Renal pelvis (tissue), 4 donors: Measurements from ENCODE around the gene NPL. TPM values are rescaled to one million over a fixed set of nuclear protein-coding genes. Genes with fewer than 3 reads are reported as not detected.

Source experiments
- DNase-seq: peaks from one replicate; pipeline ENCODE4 v3.0.0-alpha.2; 2013
- polyA plus RNA-seq, 3 donors: library from polyadenylated mRNA; unstranded; fragments of 120-200 nt; gene quantifications; one replicate each; pipeline ENCODE4 v1.2.1, GENCODE V29; 2013; ENCODE audit not compliant: insufficient read length in 3 of 3

The NPL gene
- polyA plus RNA-seq, 3 donors: 7.4 to 9.2 (median 9.1) TPM

DNA sequence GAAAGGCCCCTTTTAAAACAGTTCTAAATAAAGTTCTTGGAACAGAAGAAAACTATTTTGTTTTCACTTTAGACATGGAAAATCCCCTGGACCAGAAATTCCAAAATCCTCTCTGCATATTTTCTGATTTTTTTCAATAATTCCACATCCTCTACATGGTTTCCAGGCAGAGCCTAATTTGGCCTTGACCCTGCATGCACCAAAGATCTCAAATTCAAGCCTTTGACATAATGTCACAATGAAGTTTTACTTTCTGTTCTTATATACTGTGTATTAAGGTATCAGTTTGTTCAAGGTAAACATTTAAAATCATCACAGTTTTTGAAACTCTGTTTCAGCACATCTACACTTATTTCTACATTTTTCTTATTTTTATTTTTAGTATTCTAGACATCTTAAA is 12.2 kb upstream of the NPL start:
- DNase-seq: no peak

GRCh38 chr1:182778862-182779261 is 10.7 kb upstream of the NPL start:
- DNase-seq: no peak

- no peak for DNase-seq
Observed at GRCh38 chr1:182779530-182779929, 10.0 kb upstream of the NPL start.

DNA sequence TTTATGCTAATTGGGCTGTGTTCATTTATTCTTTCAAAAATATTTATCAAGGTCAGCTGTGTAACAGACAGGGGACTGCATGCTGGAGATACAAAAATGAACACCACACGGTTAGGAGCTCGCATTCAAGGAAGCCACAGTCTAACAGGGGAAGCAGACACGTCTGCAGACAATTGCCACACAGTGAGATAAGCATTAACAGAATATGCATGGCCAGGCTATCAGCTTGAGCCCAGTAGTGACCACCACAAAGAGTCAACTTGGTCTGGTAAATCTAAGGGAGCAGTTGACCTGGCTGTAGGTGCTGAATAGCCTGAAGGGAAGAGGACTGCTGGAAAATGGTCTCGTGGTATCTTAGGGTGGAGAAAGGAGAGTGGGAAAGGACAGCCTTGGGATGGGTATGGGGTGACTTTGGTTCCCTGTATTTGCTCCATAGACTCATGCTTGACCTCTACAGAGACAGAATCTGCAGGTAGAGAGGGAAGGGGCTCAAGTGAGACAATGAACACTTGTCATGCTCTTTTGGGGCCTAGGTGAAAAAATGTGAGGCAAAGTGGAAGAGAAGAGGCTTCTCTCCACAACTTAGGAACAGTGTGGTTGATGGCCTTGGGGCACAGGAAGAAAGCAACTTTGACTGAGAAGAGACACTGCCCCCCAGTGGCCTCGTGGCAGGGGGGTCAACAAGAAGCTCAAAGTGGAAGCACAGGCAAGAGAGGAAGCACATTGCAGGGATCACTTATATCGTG is 7.6 kb upstream of the NPL start:
- DNase-seq: peak; percentile 44

DNA sequence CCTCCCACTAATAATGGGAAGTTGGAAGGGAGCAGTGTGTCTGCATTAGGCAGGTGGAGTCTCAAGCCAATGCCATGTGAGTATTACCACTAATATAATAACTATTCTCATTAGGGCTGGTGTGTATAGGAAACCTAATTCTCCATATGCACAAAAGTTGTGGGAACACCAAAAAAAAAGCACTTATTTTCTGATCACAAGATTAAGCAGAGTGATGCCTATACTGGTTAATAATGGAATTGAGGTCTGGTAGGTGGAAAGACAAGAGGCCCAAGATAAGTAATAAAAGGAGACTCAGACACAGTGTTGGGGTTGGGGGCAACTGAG is 7.0 kb upstream of the NPL start:
- DNase-seq: no peak

GRCh38 chr1:182783068-182783467 is 6.5 kb upstream of the NPL start:
- DNase-seq: no peak

DNA sequence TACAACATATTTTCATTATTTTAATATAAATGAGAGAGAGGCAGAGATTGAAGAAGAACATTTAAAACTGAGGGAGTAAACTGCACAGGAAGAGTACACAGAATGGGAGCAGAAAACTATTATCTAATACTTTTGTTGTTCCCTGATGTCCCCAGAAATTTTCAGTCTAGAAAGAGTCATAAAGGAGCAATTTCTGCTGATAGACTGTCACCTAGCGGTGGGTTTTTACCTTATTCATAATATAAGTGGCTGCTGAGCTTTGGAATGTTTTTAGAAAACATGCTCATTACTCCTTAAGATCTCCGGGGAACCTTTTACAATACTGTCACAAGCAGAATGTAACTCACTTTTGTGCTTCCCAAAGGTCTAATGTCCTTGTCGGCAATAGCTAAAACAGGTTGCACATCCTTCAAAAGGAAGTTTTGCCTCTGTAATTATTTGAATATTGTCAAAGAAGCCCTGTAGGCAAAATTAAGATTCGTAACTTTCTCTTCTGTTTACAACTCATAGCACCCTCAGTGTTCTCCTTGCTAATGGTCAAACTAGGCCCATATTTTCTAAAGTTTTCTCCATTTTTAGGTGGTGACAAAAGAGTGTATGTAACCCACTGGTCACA is 4.9 kb upstream of the NPL start:
- peak; percentile 54 for DNase-seq

DNA sequence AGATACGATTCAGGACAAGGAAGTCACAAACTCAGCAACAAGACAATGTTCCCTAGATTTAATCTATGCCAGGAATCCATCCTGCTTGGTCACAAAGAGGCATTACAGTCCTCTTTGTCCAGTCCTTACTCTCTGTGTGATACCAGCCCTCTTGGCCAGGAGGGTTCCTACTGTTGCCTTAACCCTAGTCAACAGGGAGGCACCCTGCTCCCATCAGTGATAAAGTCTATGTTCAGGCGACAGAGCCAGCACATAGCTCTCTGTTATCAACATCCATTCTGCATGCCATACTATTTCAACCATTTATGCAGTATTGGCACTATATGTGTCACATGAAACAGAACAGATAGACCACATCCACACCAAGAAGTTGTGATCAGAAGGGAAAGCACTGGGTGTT is 4.4 kb upstream of the NPL start:
- no peak for DNase-seq

DNA sequence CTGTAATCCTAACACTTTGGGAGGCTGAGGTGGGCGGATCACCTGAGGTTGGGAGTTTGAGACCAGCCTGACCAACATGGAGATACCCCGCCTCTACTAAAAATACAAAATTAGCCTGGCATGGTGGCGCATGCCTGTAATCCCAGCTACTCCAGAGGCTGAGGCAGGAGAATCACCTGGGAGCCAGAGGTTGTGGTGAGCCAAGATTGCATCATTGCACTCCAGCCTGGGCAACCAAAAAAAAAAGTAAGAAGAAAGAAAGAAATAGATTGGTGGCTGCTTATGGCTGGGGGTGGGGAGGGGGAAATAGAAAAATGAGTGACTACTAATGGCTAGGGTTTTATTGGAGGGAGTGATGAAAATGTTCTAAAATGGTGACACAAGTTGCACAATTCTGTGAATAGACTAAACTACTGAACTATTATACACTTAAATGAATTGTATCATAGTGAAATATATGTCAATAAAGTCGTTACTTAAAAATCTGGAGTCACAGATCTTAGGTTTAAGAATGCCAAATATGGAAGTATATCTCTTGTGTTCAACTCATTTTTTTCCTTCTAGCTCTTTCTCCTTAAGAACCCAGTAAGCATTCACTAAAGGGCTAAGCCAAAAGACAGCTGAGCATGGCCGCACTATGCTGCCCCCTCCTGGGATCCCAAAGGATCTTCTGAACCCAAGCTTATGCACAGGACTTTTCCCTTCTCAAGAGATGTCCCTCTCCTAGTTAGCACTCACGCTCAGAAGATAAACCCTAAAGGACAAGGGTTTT is 3.2 kb upstream of the NPL start:
- peak; percentile 58 for DNase-seq

GRCh38 chr1:182786995-182787324 is 2.6 kb upstream of the NPL start:
- no peak for DNase-seq

DNA sequence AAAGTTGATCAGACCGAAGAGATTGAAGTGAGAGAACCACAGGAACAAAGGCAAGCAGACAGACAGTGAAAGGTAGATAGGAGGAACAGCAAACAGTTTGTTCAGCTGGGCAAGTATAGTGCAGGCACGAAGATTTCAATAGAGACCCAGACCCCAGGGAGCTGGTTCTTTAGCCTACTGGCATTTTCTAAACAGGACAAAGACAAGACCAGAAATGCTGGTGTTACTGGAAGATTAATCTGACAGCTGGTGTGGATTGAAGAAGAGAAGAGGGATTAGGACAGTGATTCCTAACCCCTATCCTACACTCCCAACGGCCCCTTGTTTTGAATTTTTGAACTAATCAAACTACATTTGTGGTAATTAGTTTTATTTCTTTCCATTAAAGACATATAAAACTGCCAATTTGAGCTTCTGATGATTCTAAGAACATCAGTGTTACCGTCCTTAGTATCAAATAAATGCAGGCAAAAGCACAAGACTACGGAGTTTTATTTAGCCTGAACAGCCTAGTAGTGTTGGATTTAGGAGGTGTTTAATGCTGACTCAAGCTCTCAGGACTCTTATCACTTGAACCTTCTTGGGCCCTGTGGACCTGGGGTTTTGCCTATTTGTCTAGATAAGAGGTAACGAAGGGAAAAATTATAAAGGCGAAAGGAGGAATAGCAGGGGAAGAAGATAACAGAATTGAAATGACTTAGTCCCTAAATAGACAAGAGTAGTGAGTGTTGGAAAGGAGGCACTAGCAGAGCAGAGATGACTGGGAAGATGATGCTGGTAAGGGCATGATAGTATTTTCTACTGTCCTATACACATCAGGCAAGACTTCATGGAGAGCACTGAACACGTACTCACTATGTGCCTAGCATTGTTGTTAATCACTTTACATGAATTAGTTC is 2.0 kb downstream of the NPL start:
- DNase-seq: no peak

- no peak for DNase-seq
Observed at GRCh38 chr1:182794091-182794490, 4.5 kb downstream of the NPL start.

GRCh38 chr1:182794676-182795201 is 5.2 kb downstream of the NPL start:
- no peak for DNase-seq

- DNase-seq: no peak
Observed at GRCh38 chr1:182795563-182796228, 6.1 kb downstream of the NPL start.

DNA sequence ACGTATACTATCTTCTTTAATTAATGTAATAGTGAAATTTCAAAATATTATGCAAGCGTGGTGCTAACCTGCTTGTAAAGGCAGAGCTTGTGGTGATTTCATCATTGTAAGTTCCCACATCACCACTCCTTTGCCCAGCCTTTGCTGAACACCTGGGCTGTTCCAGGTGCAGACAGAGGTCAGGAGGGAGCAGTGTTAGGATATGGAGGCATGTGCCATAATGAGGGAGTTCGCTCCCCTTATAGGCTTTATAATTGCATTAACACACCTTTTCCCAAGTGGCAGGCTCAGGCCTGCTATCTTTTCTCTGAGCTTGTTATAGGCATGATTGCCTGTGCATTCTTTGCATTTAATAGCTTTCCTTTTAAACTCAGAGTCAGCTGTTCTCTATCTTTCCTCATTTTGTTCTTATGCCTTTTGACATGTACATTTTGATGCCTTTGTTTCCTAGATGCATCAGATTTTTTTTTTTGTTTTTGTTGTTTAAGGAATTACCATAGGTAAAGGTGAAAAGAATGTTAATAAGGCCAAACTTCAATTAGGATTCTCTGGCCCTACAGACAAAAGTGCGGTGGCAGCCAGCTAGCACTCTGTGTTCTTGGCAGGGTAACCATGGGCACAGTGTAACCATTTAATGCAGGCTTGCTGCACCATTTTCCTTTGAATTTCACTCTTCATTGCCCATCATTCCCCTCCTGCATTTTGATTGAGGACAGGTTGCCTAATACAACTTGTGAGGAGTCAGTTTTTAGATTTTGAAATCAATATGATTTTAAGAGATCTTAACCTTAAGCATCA is 12.6 kb downstream of the NPL start:
- DNase-seq: no peak

GRCh38 chr1:182803846-182804245 is 14.3 kb downstream of the NPL start:
- DNase-seq: no peak

GRCh38 chr1:182806015-182806678 is 16.6 kb downstream of the NPL start:
- no peak for DNase-seq

GRCh38 chr1:182807907-182808306 is 18.3 kb downstream of the NPL start:
- no peak for DNase-seq

GRCh38 chr1:182809414-182809957 is 19.9 kb downstream of the NPL start:
- DNase-seq: no peak
